Uterus (tissue), 4 donors: ENCODE results near the gene TBC1D14. TPM values are rescaled to one million over a fixed set of nuclear protein-coding genes. Genes with fewer than 3 reads are reported as not detected.

Experiments used
- DNase-seq, 2 donors: peaks; one replicate each; pipeline ENCODE4 v3.0.0-alpha.2; 2019 to 2020
- H3K27ac ChIP-seq, 2 donors: fragments of 200-600 bp; sonication (generic); 1 replicate in 1 of 2; 2 replicates in 1 of 2; pipeline ENCODE4 v1.5.1; 2016 to 2018
- H3K27me3 ChIP-seq, 2 donors: fragments of 200-600 bp; sonication (generic); one replicate each; pipeline ENCODE4 v1.5.1; 2018 to 2019; ENCODE audit warnings: control low read depth in 1 of 2
- H3K36me3 ChIP-seq, 2 donors: fragments of 200-600 bp; sonication (generic); one replicate each; pipeline ENCODE4 v1.5.1; 2019; ENCODE audit warnings: control low read depth in 1 of 2
- H3K4me1 ChIP-seq, 2 donors: fragments of 200-600 bp; sonication (generic); one replicate each; pipeline ENCODE4 v1.5.1; 2018 to 2019; ENCODE audit warnings: control low read depth in 1 of 2
- H3K4me3 ChIP-seq, 2 donors: fragments of 200-600 bp; sonication (generic); 1 replicate in 1 of 2; 2 replicates in 1 of 2; pipeline ENCODE4 v1.5.1; 2018 to 2019; ENCODE audit warnings: mild to moderate bottlenecking in 1 of 2
- H3K9me3 ChIP-seq, 2 donors: fragments of 200-600 bp; sonication (generic); one replicate each; pipeline ENCODE4 v1.5.1; 2019; ENCODE audit warnings: control low read depth in 1 of 2
- POLR2A ChIP-seq, 2 donors: fragments of 450-650 bp; IDR thresholded peaks; one replicate each; pipeline ENCODE4 v1.6.1; 2016; ENCODE audit warnings: antibody characterized with exemption in 2 of 2, mild to moderate bottlenecking in 1 of 2, moderate library complexity in 1 of 2
- intact Hi-C: fragments of 100-400 bp; cut with DNase I; formaldehyde crosslinking; loops from one replicate; pipeline ENCODE4 v1.15.1; 2023; ENCODE audit warnings: low total_unique reads
- total RNA-seq, 4 donors: library from RNA; depleted of rRNA in 3 of 4; stranded (reverse); fragments of >200 nt in 3 of 4; gene quantifications; one replicate each; pipeline versions ENCODE4 v1.1.0 to v1.2.4, GENCODE V29; 2014 to 2023
- TF ChIP-seq, protein P1 (sequence below), 4 experiments: fragments of 200-600 bp in 2 of 4; fragments of 450-650 bp in 2 of 4; sonication (generic) in 2 of 4; IDR thresholded peaks; one replicate each; pipeline ENCODE4 v1.5.1; 2016 to 2019; ENCODE audit warnings: antibody characterized with exemption in 4 of 4, mild to moderate bottlenecking in 2 of 4, moderate library complexity in 1 of 4
- donor health status: DM: yes; HTN: yes; CAD: no.

TBC1D14 gene
- total RNA-seq, 4 donors from 2014 or later = 16.9 to 61.2 (median 28.1) TPM

GRCh38 chr4:6935965-6936364, 26.3 kb downstream of the TBC1D14 start:
- Histone ChIP-seq H3K27ac (no peak overlapping the region), H3K36me3 (no peaks in the 10 kb centered on the region), H3K9me3 (no peaks in the 10 kb centered on the region), H3K4me1 (no peaks in the 10 kb centered on the region), H3K4me3 (no peak overlapping the region), H3K27me3 (no peaks in the 10 kb centered on the region)
- intact Hi-C loops = loop anchor here (10.0 kb wide), 1 partner anchor 389 kb away; no protein-coding TSS in a partner anchor
- TF ChIP-seq POLR2A (IDR thresholded peaks at IDR 0.05) = no peak
- TF ChIP-seq, protein P1, sequence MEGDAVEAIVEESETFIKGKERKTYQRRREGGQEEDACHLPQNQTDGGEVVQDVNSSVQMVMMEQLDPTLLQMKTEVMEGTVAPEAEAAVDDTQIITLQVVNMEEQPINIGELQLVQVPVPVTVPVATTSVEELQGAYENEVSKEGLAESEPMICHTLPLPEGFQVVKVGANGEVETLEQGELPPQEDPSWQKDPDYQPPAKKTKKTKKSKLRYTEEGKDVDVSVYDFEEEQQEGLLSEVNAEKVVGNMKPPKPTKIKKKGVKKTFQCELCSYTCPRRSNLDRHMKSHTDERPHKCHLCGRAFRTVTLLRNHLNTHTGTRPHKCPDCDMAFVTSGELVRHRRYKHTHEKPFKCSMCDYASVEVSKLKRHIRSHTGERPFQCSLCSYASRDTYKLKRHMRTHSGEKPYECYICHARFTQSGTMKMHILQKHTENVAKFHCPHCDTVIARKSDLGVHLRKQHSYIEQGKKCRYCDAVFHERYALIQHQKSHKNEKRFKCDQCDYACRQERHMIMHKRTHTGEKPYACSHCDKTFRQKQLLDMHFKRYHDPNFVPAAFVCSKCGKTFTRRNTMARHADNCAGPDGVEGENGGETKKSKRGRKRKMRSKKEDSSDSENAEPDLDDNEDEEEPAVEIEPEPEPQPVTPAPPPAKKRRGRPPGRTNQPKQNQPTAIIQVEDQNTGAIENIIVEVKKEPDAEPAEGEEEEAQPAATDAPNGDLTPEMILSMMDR (IDR thresholded peaks at IDR 0.05) = no peak
- no peak for DNase-seq

- Histone ChIP-seq H3K27ac (no peak overlapping the region), H3K27me3 (no peaks in the 10 kb centered on the region), H3K9me3 (no peaks in the 10 kb centered on the region), H3K4me3 (no peak overlapping the region), H3K4me1 (peaks cover 0 to 8% of the 10 kb centered on the region in 2 donors), H3K36me3 (no peaks in the 10 kb centered on the region)
- no peak for TF ChIP-seq POLR2A (IDR thresholded peaks at IDR 0.05)
- TF ChIP-seq, protein P1 (IDR thresholded peaks at IDR 0.05) = no peak
- DNase-seq = no peak
- intact Hi-C loops = loop anchor here (10.0 kb wide), 1 partner anchor 388 kb away; no protein-coding TSS in a partner anchor
Observed at GRCh38 chr4:6937201-6937600, 27.6 kb downstream of the TBC1D14 start.

- Histone ChIP-seq H3K9me3 (no peaks in the 10 kb centered on the region), H3K27ac (no peak overlapping the region), H3K27me3 (no peaks in the 10 kb centered on the region), H3K4me3 (no peak overlapping the region), H3K36me3 (no peaks in the 10 kb centered on the region), H3K4me1 (peaks cover 0 to 8% of the 10 kb centered on the region in 2 donors)
- no peak for TF ChIP-seq POLR2A (IDR thresholded peaks at IDR 0.05)
- TF ChIP-seq, protein P1 (IDR thresholded peaks at IDR 0.05) = no peak
- intact Hi-C loops = loop anchor here (10.0 kb wide), 1 partner anchor 387 kb away; no protein-coding TSS in a partner anchor
- no peak for DNase-seq
Observed at GRCh38 chr4:6937754-6938153, 28.1 kb downstream of the TBC1D14 start.

DNA sequence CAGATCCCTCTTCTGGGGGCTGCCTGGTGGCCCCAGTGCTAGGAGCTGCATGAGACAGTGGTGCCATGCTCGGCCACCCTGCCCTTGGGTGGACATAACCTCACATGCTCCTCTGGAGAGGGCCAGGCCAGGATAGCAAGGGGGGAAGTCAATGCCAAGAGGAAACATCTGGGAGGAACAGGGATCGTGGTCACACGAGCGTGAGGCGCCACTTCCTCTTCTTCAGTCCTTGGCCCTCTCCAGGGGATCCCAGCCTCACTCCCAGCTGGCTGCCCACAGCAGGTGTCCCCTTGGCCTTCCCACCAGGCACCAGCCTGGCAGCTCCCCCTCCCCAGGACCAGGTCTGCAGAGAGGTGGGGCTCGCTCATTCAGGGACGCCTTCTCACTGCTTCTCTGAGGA, 28.6 kb downstream of the TBC1D14 start:
- no peak for TF ChIP-seq POLR2A (IDR thresholded peaks at IDR 0.05)
- TF ChIP-seq, protein P1 (IDR thresholded peaks at IDR 0.05) = no peak
- no peak for DNase-seq
- peaks cover 0 to 8% of the 10 kb centered on the region in 2 donors for H3K4me1 ChIP-seq
- intact Hi-C loops = loop anchor here (10.0 kb wide), 1 partner anchor 387 kb away; no protein-coding TSS in a partner anchor
- H3K27me3 ChIP-seq = no peaks in the 10 kb centered on the region
- H3K27ac ChIP-seq = no peak overlapping the region
- H3K36me3 ChIP-seq = no peaks in the 10 kb centered on the region
- no peak overlapping the region for H3K4me3 ChIP-seq
- H3K9me3 ChIP-seq = no peaks in the 10 kb centered on the region

DNA sequence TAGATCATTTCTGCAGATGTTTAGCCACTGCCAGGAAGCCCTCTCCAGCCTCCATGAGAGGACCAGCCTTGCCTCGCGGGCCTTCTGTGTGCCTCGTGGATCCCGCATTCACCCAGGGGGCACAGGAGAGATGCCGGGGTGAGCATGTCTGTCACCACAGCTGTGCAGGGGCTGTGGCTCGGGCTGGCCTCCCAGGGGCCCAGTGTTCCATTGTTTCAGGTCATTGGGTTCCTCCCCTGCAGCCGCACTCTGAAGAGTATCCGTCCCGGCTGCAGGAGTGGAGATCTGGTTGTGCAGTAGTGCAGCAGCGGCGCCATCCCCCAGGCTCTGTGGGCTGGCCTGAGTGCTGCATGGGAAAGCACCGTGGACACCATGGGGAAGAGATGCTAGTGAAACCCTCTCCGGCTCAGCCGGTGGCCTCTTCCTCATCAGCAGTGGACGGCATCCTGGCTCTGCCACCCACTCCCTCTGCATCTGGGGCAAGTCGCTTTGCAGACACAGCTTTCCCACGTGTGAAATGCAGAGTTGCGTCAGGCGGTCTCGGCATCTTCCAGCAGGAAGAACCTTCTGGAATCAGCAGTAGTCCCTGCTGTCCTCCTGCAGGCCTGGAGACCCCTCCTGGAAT, 29.1 kb downstream of the TBC1D14 start:
- Histone ChIP-seq H3K4me3 (no peak overlapping the region), H3K27me3 (no peaks in the 10 kb centered on the region), H3K4me1 (peaks cover 0 to 8% of the 10 kb centered on the region in 2 donors), H3K9me3 (no peaks in the 10 kb centered on the region), H3K27ac (no peak overlapping the region), H3K36me3 (no peaks in the 10 kb centered on the region)
- no peak for DNase-seq
- TF ChIP-seq, protein P1 (IDR thresholded peaks at IDR 0.05) = no peak
- no peak for TF ChIP-seq POLR2A (IDR thresholded peaks at IDR 0.05)
- intact Hi-C loops = loop anchor here (10.0 kb wide), 1 partner anchor 386 kb away; no protein-coding TSS in a partner anchor
